SK-N-MC (cell line): ENCODE data around the gene MAP4K4.
"Not testable (repeated sequence)": the region's sequence is repeated elsewhere in the genome, so short reads cannot be mapped to it uniquely, and the experiment has no call there.

Experiments used
- EZH2 ChIP-seq: fragments of 200-600 bp; sonication (generic); IDR thresholded peaks from one replicate; pipeline ENCODE4 v1.6.1; 2017; ENCODE audit warnings: antibody characterized with exemption
- FOXP2 ChIP-seq: optimal IDR thresholded peaks from 2 replicates; pipeline ENCODE3; 2011; ENCODE audit warnings: mild to moderate bottlenecking, moderate library complexity; ENCODE audit not compliant: insufficient read depth; ENCODE audit errors: extremely low read length, control extremely low read depth
- POLR2AphosphoS5 ChIP-seq: IDR thresholded peaks from 2 replicates; pipeline ENCODE4 v1.6.1; 2012; ENCODE audit warnings: mild to moderate bottlenecking, low read depth, low read length, borderline replicate concordance

DNA sequence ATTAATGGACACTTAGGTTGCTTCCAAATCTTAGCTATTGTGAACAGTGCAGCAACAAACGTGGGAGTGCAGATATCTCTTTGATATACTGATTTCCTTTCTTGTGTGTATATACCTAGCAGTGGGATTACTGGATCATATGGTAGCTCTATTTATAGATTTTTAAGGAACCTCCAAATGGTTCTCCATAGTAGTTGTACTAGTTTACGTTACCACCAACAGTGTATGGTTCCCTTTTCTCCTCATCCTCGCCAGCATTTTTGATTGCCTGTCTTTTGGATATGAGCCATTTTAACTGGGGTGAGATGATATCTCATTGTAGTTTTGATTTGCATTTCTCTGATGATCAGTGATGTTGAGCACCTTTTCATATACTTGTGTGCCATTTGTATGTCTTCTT, 76.5 kb downstream of the MAP4K4 start:
- not testable (repeated sequence) for TF ChIP-seq POLR2AphosphoS5, EZH2, FOXP2
